Measurements from ENCODE around the gene DIAPH2. TPM values are rescaled to one million over a fixed set of nuclear protein-coding genes. Genes with fewer than 3 reads are reported as not detected.

The DIAPH2 gene
- total RNA-seq, 5 donors from 2014 or later (not counting 1 experiment from before 2014, with no cell fraction given), result 8.4 to 15.3 (median 10.8) TPM

DNA sequence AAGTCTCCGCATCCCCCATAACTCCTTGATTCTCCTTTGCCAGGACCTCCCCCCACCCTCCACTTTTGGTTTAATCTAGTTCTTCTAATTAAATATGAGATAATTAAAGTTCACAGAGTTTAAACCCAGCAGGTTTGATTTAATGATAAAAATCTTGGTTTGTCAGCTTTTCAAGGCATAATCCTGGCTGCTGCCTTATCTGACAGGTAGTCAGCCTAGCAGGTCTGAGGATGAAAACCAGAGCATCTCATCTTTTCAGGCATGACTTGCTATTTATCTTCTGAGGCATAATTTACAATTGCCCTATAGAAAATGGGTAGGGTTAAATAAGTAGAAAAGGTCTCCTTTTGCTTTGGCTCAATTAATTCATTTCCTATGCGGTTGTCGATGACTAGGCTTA, 790.3 kb downstream of the DIAPH2 start:
- Mint-ChIP-seq H3K9me3 (no peaks in the 10 kb centered on the region), H3K4me1 (no peaks in the 10 kb centered on the region), H3K4me3 (no peak overlapping the region), H3K27me3 (no peaks in the 10 kb centered on the region), H3K27ac (no peak overlapping the region), H3K36me3 (peaks cover 3% of the 10 kb centered on the region)
- Histone ChIP-seq H3K27ac (ENCODE audit: low read length) (no peak overlapping the region), H3K27me3 (replicated peaks in 1 of 2; ENCODE audit: control insufficient read depth in 2 of 2, extremely low read depth in 1 of 2, insufficient read depth in 2 of 2, low read length in 1 of 2) (no peaks in the 10 kb centered on the region), H3K9me3 (no peaks in the 10 kb centered on the region), H3K36me3 (ENCODE audit: control insufficient read depth in 2 of 2, extremely low read depth in 1 of 2, insufficient read depth in 1 of 2, low read length in 1 of 2) (no peaks in the 10 kb centered on the region), H3K4me1 (ENCODE audit: control insufficient read depth in 1 of 2, extremely low read depth in 1 of 2, insufficient read depth in 2 of 2, low read length in 2 of 2) (no peaks in the 10 kb centered on the region), H3K4me3 (ENCODE audit: control insufficient read depth in 1 of 2, extremely low read depth in 1 of 2, low read length in 1 of 2) (no peak overlapping the region)
- DNase-seq (no peak), ATAC-seq (replicated peaks in 1 of 4) (no peak)
- no CpG with 5 or more reads among the region's 3 CpGs for WGBS (ENCODE audit: insufficient coverage)
- POLR2A ChIA-PET, result no interaction called here
- CTCF ChIA-PET, result no interaction called here

GRCh38 chrX:97479106-97479890, 794.7 kb downstream of the DIAPH2 start:
- H3K4me1 ChIP-seq (ENCODE audit: control insufficient read depth in 1 of 2, extremely low read depth in 1 of 2, insufficient read depth in 2 of 2, low read length in 2 of 2), result no peaks in the 10 kb centered on the region
- ChIA-PET CTCF (interaction anchor here in 1 of 2 donors (0.6 kb wide), 1 partner anchor 86 kb away, joined by 3 read pairs; no protein-coding TSS in a partner anchor), POLR2A (no interaction called here)
- Mint-ChIP-seq H3K36me3 (no peaks in the 10 kb centered on the region), H3K27ac (no peak overlapping the region), H3K27me3 (no peaks in the 10 kb centered on the region), H3K4me1 (no peaks in the 10 kb centered on the region), H3K4me3 (no peak overlapping the region), H3K9me3 (no peaks in the 10 kb centered on the region)
- no peaks in the 10 kb centered on the region for H3K9me3 ChIP-seq
- H3K27ac ChIP-seq (ENCODE audit: low read length), result no peak overlapping the region
- H3K36me3 ChIP-seq (ENCODE audit: control insufficient read depth in 2 of 2, extremely low read depth in 1 of 2, insufficient read depth in 1 of 2, low read length in 1 of 2), result no peaks in the 10 kb centered on the region
- DNase-seq (no peak), ATAC-seq (replicated peaks in 1 of 4) (no peak)
- no CpG with 5 or more reads among the region's 3 CpGs for WGBS (ENCODE audit: insufficient coverage)
- no peak overlapping the region for H3K4me3 ChIP-seq (ENCODE audit: control insufficient read depth in 1 of 2, extremely low read depth in 1 of 2, low read length in 1 of 2)
- no peaks in the 10 kb centered on the region for H3K27me3 ChIP-seq (replicated peaks in 1 of 2; ENCODE audit: control insufficient read depth in 2 of 2, extremely low read depth in 1 of 2, insufficient read depth in 2 of 2, low read length in 1 of 2)

GRCh38 chrX:97481228-97481627, 796.6 kb downstream of the DIAPH2 start:
- Histone ChIP-seq H3K4me3 (ENCODE audit: control insufficient read depth in 1 of 2, extremely low read depth in 1 of 2, low read length in 1 of 2) (no peak overlapping the region), H3K36me3 (ENCODE audit: control insufficient read depth in 2 of 2, extremely low read depth in 1 of 2, insufficient read depth in 1 of 2, low read length in 1 of 2) (no peaks in the 10 kb centered on the region), H3K9me3 (no peaks in the 10 kb centered on the region), H3K27me3 (replicated peaks in 1 of 2; ENCODE audit: control insufficient read depth in 2 of 2, extremely low read depth in 1 of 2, insufficient read depth in 2 of 2, low read length in 1 of 2) (no peaks in the 10 kb centered on the region), H3K27ac (ENCODE audit: low read length) (no peak overlapping the region), H3K4me1 (ENCODE audit: control insufficient read depth in 1 of 2, extremely low read depth in 1 of 2, insufficient read depth in 2 of 2, low read length in 2 of 2) (no peaks in the 10 kb centered on the region)
- Mint-ChIP-seq H3K36me3 (no peaks in the 10 kb centered on the region), H3K27ac (no peak overlapping the region), H3K4me1 (no peaks in the 10 kb centered on the region), H3K9me3 (no peaks in the 10 kb centered on the region), H3K27me3 (no peaks in the 10 kb centered on the region), H3K4me3 (no peak overlapping the region)
- WGBS (ENCODE audit: insufficient coverage), result no CpG with 5 or more reads among the region's 2 CpGs
- no peak for DNase-seq
- no peak for ATAC-seq (replicated peaks in 1 of 4)
- ChIA-PET CTCF (no interaction called here), POLR2A (no interaction called here)

DNA sequence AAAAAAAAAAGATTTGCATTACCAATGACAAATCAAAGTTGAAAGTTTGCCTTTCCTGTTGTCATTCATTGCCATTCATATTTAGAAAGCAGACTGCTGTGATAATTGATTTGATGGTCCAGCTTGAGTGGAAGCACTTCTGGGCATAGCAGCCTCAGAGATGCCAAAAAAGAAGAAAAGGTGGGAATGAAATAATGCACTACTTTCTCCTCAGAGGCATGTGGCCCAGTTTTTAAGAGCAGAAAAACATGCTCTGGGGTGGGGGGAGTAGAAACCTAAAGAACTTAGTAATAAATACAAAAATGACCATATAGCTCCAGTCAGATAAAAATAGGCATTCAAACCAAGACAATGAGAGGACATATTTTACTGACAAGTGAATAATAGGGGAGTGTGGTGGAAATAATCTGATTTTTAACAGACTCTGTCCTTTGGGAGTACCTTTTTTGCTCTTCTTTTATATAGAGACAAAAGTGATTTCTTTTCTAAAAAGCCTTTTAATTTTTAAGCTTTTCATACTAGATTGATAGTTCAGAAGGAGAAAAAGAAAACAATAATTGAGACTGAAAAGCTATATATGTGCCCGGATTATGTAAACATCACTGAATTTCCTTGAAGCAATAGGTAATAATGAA, 798.1 kb downstream of the DIAPH2 start:
- H3K27ac ChIP-seq (ENCODE audit: low read length), result no peak overlapping the region
- no peaks in the 10 kb centered on the region for H3K36me3 ChIP-seq (ENCODE audit: control insufficient read depth in 2 of 2, extremely low read depth in 1 of 2, insufficient read depth in 1 of 2, low read length in 1 of 2)
- Mint-ChIP-seq H3K27ac (no peak overlapping the region), H3K36me3 (no peaks in the 10 kb centered on the region), H3K4me3 (no peak overlapping the region), H3K27me3 (no peaks in the 10 kb centered on the region), H3K9me3 (no peaks in the 10 kb centered on the region), H3K4me1 (no peaks in the 10 kb centered on the region)
- H3K9me3 ChIP-seq, result no peaks in the 10 kb centered on the region
- no peak for DNase-seq
- no peaks in the 10 kb centered on the region for H3K27me3 ChIP-seq (replicated peaks in 1 of 2; ENCODE audit: control insufficient read depth in 2 of 2, extremely low read depth in 1 of 2, insufficient read depth in 2 of 2, low read length in 1 of 2)
- ChIA-PET POLR2A (no interaction called here), CTCF (interaction anchor here in 1 of 2 donors (0.6 kb wide), 1 partner anchor 144 kb away, joined by 3 read pairs; no protein-coding TSS in a partner anchor)
- no CpG with 5 or more reads among the region's 1 CpG for WGBS (ENCODE audit: insufficient coverage)
- no peak for ATAC-seq (replicated peaks in 1 of 4)
- H3K4me1 ChIP-seq (ENCODE audit: control insufficient read depth in 1 of 2, extremely low read depth in 1 of 2, insufficient read depth in 2 of 2, low read length in 2 of 2), result no peaks in the 10 kb centered on the region
- H3K4me3 ChIP-seq (ENCODE audit: control insufficient read depth in 1 of 2, extremely low read depth in 1 of 2, low read length in 1 of 2), result no peak overlapping the region

- ATAC-seq (replicated peaks in 1 of 4), result no peak
- no CpG with 5 or more reads among the region's 2 CpGs for WGBS (ENCODE audit: insufficient coverage)
- CTCF ChIA-PET, result no interaction called here
These were observed 806.0 kb downstream of the DIAPH2 start for GRCh38 chrX:97490656-97491055.

GRCh38 chrX:97494756-97495372, 810.2 kb downstream of the DIAPH2 start:
- H3K27me3 ChIP-seq (replicated peaks in 1 of 2; ENCODE audit: control insufficient read depth in 2 of 2, extremely low read depth in 1 of 2, insufficient read depth in 2 of 2, low read length in 1 of 2), result no peaks in the 10 kb centered on the region
- no peak overlapping the region for H3K27ac ChIP-seq (ENCODE audit: low read length)
- WGBS (ENCODE audit: insufficient coverage), result no CpG with 5 or more reads among the region's 1 CpG
- ATAC-seq (replicated peaks in 1 of 4) (no peak), DNase-seq (no peak)
- no peak overlapping the region for H3K4me3 Mint-ChIP-seq
- H3K9me3 Mint-ChIP-seq, result peaks cover 0 to 3% (median 0%) of the 10 kb centered on the region in 3 donors
- H3K36me3 Mint-ChIP-seq, result peaks cover 13% of the 10 kb centered on the region
- no peak overlapping the region for H3K4me3 ChIP-seq (ENCODE audit: control insufficient read depth in 1 of 2, extremely low read depth in 1 of 2, low read length in 1 of 2)
- H3K4me1 Mint-ChIP-seq, result no peaks in the 10 kb centered on the region
- H3K27ac Mint-ChIP-seq, result no peak overlapping the region
- peaks cover 0 to 8% of the 10 kb centered on the region in 2 donors for H3K27me3 Mint-ChIP-seq
- CTCF ChIA-PET, result no interaction called here
- POLR2A ChIA-PET, result interaction anchor here in 1 of 2 donors (0.7 kb wide), 1 partner anchor 11 kb away, joined by 3 read pairs; no protein-coding TSS in a partner anchor
- no peaks in the 10 kb centered on the region for H3K36me3 ChIP-seq (ENCODE audit: control insufficient read depth in 2 of 2, extremely low read depth in 1 of 2, insufficient read depth in 1 of 2, low read length in 1 of 2)
- no peaks in the 10 kb centered on the region for H3K4me1 ChIP-seq (ENCODE audit: control insufficient read depth in 1 of 2, extremely low read depth in 1 of 2, insufficient read depth in 2 of 2, low read length in 2 of 2)
- no peaks in the 10 kb centered on the region for H3K9me3 ChIP-seq

More at GRCh38 chrX:97490656-97491055, 806.0 kb downstream of the DIAPH2 start:
- no peaks in the 10 kb centered on the region for H3K4me1 ChIP-seq (ENCODE audit: control insufficient read depth in 1 of 2, extremely low read depth in 1 of 2, insufficient read depth in 2 of 2, low read length in 2 of 2)
- POLR2A ChIA-PET, result no interaction called here
- no peaks in the 10 kb centered on the region for H3K9me3 ChIP-seq
- DNase-seq, result no peak
- no peak overlapping the region for H3K4me3 ChIP-seq (ENCODE audit: control insufficient read depth in 1 of 2, extremely low read depth in 1 of 2, low read length in 1 of 2)
- Mint-ChIP-seq H3K36me3 (peaks cover 13% of the 10 kb centered on the region), H3K4me1 (no peaks in the 10 kb centered on the region), H3K27ac (no peak overlapping the region), H3K9me3 (peaks cover 0 to 3% (median 0%) of the 10 kb centered on the region in 3 donors), H3K4me3 (no peak overlapping the region), H3K27me3 (peaks cover 0 to 3% of the 10 kb centered on the region in 2 donors)
- no peaks in the 10 kb centered on the region for H3K36me3 ChIP-seq (ENCODE audit: control insufficient read depth in 2 of 2, extremely low read depth in 1 of 2, insufficient read depth in 1 of 2, low read length in 1 of 2)
- no peaks in the 10 kb centered on the region for H3K27me3 ChIP-seq (replicated peaks in 1 of 2; ENCODE audit: control insufficient read depth in 2 of 2, extremely low read depth in 1 of 2, insufficient read depth in 2 of 2, low read length in 1 of 2)
- no peak overlapping the region for H3K27ac ChIP-seq (ENCODE audit: low read length)
